GM23248 (cell line): ENCODE data around the gene DENND5A.

ENCODE experiments used
- EZH2 ChIP-seq: fragments of 200-600 bp; sonication (generic); IDR thresholded peaks from 2 replicates; pipeline ENCODE4 v1.6.1; 2018; ENCODE audit warnings: antibody characterized with exemption, mild to moderate bottlenecking; ENCODE audit not compliant: insufficient read depth, poor library complexity, severe bottlenecking
- EZH2phosphoT487 ChIP-seq: fragments of 200-600 bp; sonication (generic); IDR thresholded peaks from 2 replicates; pipeline ENCODE4 v1.6.1; 2018; ENCODE audit warnings: antibody characterized with exemption, moderate library complexity, mild to moderate bottlenecking, low read depth; ENCODE audit not compliant: insufficient read depth

- TF ChIP-seq EZH2 = no peak
- no peak for TF ChIP-seq EZH2phosphoT487
Observed at GRCh38 chr11:9293646-9294045, 28.5 kb upstream of the DENND5A start.
